OCI-LY7 (cell line): Measurements from ENCODE around the gene POLDIP3.

Experiments
- EZH2phosphoT487 ChIP-seq: fragments of 200-600 bp; sonication (generic); IDR thresholded peaks from 2 replicates; pipeline ENCODE4 v1.6.1; 2018; ENCODE audit warnings: low read depth, borderline replicate concordance, mild to moderate bottlenecking, mixed run types, antibody characterized with exemption, low read length, moderate library complexity, mixed read lengths
- TF ChIP-seq, protein P1 (sequence below): fragments of 200-600 bp; sonication (generic); conservative IDR thresholded peaks from 2 replicates; pipeline ENCODE4 v1.5.1; 2014; ENCODE audit warnings: mild to moderate bottlenecking, antibody characterized with exemption, low read length, moderate library complexity, mixed read lengths

DNA sequence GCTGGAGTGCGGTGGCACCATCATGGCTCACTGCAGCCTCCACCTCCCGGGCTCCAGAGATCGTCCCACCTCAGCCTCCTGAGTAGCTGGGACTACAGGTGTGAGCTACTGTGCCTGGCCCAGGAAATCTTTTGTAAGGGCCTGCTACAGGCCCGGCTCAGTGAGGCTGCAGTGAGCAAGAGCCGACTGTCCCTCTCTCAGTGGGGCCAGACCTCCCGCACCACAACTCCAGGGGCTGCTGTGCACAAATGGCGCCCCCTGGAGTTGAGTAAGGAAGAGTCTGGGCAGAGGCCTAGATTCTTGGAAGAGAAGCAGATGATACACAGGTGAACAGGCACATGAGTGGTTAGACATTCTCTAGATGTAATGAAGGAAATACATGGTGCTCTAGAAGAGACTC is 53.9 kb downstream of the POLDIP3 start:
- TF ChIP-seq, protein P1, sequence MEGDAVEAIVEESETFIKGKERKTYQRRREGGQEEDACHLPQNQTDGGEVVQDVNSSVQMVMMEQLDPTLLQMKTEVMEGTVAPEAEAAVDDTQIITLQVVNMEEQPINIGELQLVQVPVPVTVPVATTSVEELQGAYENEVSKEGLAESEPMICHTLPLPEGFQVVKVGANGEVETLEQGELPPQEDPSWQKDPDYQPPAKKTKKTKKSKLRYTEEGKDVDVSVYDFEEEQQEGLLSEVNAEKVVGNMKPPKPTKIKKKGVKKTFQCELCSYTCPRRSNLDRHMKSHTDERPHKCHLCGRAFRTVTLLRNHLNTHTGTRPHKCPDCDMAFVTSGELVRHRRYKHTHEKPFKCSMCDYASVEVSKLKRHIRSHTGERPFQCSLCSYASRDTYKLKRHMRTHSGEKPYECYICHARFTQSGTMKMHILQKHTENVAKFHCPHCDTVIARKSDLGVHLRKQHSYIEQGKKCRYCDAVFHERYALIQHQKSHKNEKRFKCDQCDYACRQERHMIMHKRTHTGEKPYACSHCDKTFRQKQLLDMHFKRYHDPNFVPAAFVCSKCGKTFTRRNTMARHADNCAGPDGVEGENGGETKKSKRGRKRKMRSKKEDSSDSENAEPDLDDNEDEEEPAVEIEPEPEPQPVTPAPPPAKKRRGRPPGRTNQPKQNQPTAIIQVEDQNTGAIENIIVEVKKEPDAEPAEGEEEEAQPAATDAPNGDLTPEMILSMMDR = peak; percentile 89
- no peak for TF ChIP-seq EZH2phosphoT487
